IPS-15b (cell line): ENCODE data around the gene HBG1.
"Not testable (repeated sequence)": the region's sequence is repeated elsewhere in the genome, so short reads cannot be mapped to it uniquely, and the experiment has no call there.

Experiments
- H3K27me3 ChIP-seq: one replicate; pipeline ENCODE4 v1.6.1; 2013; ENCODE audit warnings: low read length; ENCODE audit not compliant: control insufficient read depth, insufficient read depth
- H3K36me3 ChIP-seq: one replicate; pipeline ENCODE4 v1.6.1; 2013; ENCODE audit warnings: low read length; ENCODE audit not compliant: control insufficient read depth, insufficient read depth
- H3K4me1 ChIP-seq: one replicate; pipeline ENCODE4 v1.6.1; 2013; ENCODE audit warnings: mild to moderate bottlenecking, low read length; ENCODE audit not compliant: control insufficient read depth, insufficient read depth
- H3K4me3 ChIP-seq: one replicate; pipeline ENCODE4 v1.5.1; 2013; ENCODE audit warnings: low read depth, low read length
- H3K9ac ChIP-seq: one replicate; pipeline ENCODE4 v1.6.1; 2013; ENCODE audit warnings: low read depth, mild to moderate bottlenecking, low read length
- H3K9me3 ChIP-seq: one replicate; pipeline ENCODE4 v1.6.1; 2013; ENCODE audit warnings: mild to moderate bottlenecking, low read length; ENCODE audit not compliant: control insufficient read depth, insufficient read depth

Gene HBG1

DNA sequence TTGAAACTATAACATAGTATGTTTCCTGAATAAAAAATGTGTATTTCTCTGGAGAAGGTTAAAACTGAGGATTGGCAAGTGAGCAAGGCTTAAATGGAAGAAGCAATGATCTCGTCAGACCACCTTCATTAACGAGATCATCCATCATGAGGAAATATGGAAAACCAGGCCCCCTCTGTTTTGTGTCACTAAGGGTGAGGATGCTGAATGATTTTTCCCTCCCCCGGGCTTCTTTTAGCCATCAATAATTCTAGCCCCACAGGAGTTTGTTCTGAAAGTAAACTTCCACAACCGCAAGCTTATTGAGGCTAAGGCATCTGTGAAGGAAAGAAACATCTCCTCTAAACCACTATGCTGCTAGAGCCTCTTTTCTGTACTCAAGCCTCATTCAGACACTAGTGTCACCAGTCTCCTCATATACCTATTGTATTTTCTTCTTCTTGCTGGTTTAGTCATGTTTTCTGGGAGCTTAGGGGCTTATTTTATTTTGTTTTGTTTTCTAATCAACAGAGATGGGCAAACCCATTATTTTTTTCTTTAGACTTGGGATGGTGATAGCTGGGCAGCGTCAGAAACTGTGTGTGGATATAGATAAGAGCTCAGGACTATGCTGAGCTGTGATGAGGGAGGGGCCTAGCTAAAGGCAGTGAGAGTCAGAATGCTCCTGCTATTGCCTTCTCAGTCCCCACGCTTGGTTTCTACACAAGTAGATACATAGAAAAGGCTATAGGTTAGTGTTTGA, 25.9 kb upstream of the HBG1 start:
- H3K27me3 ChIP-seq, result no peaks in the 10 kb centered on the region
- H3K4me3 ChIP-seq, result no peak overlapping the region
- H3K9me3 ChIP-seq, result no peaks in the 10 kb centered on the region
- H3K36me3 ChIP-seq, result no peaks in the 10 kb centered on the region
- H3K9ac ChIP-seq, result no peak overlapping the region
- H3K4me1 ChIP-seq, result peaks cover 5% of the 10 kb centered on the region

DNA sequence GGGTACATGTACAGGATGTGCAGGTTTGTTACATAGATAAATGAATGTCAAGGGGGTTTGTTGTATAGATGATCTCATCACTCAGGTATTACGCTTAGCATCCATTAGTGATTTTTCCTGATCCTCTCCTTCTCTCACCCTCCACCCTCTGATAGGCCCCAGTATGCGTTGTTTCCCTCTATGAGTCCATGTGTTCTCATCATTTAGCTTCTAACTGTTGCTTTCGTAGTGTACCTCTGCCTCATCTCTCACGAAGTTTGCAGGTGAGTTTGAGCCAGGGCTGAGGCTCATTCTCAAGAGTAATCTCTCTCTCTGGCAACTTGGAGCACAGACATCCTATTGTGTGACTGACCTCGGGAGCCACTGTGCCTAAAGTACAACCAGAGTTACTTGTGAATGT, 24.7 kb upstream of the HBG1 start:
- Histone ChIP-seq H3K36me3 (no peaks in the 10 kb centered on the region), H3K4me1 (peaks cover 5% of the 10 kb centered on the region), H3K27me3 (no peaks in the 10 kb centered on the region), H3K9me3 (no peaks in the 10 kb centered on the region), H3K9ac (no peak overlapping the region), H3K4me3 (no peak overlapping the region)

DNA sequence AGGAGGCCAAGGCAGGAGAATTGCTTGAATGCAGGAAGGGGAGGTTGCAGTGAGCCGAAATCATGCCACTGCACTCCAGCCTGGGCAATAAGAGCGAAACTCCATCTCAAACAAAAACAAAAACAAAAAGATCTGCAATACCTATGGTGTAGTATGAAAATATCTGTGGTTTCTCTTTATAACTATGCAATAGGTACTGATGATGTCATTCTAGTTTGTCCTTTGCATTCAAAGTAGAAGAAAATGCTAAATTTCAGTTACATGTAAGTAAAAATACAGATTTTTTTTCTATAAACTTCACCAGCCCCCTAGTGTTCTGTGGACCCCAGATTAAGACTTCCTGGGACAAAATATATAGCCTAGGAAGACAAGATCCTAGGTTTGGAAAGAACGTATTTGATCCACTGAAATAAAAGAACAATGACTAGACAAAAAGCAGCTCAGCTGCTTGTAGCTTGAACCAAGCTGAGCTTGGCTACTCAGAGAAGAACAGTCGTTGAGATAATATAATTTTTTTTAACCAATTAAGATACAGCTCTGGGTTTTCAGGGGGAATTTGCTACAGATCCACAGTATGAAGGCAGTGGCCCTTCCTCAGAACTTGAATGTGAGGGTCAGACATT, 22.8 kb upstream of the HBG1 start:
- H3K9me3 ChIP-seq, result no peaks in the 10 kb centered on the region
- H3K36me3 ChIP-seq, result no peaks in the 10 kb centered on the region
- no peak overlapping the region for H3K4me3 ChIP-seq
- no peak overlapping the region for H3K9ac ChIP-seq
- H3K27me3 ChIP-seq, result no peaks in the 10 kb centered on the region
- peaks cover 5% of the 10 kb centered on the region for H3K4me1 ChIP-seq

DNA sequence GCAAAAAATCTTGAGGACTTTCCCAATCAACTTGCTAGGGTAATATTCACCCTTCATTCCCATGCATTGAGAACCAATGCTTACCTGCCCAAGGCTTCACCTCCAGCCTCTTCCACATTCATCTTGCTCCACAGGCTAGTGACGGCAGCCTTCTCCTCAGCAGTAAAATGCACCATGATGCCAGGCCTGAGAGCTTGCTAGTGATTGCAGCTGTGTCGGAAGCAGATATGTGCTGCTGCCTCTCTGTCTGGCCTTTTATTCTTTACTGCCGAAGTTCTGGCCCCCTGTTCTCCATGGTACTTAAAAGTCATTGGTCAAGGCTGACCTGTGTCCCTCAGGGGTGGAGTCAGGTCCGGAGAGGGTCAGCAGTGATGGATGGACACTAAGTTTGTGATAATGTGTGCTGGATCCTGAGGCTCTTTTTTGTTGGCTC, 20.1 kb upstream of the HBG1 start, which contains the start of gene HBE1:
HBE1 (minus strand) TSS at position 231 of the 433 bp plus-strand sequence; CDS start at position 176, 55 bp downstream.
- Histone ChIP-seq H3K9me3 (no peaks in the 10 kb centered on the region), H3K27me3 (no peaks in the 10 kb centered on the region), H3K9ac (no peak within 1 kb of the TSS), H3K4me3 (no peak within 1 kb of the TSS), H3K36me3 (no peaks in the 10 kb centered on the region), H3K4me1 (peaks cover 5% of the 10 kb centered on the region)

DNA sequence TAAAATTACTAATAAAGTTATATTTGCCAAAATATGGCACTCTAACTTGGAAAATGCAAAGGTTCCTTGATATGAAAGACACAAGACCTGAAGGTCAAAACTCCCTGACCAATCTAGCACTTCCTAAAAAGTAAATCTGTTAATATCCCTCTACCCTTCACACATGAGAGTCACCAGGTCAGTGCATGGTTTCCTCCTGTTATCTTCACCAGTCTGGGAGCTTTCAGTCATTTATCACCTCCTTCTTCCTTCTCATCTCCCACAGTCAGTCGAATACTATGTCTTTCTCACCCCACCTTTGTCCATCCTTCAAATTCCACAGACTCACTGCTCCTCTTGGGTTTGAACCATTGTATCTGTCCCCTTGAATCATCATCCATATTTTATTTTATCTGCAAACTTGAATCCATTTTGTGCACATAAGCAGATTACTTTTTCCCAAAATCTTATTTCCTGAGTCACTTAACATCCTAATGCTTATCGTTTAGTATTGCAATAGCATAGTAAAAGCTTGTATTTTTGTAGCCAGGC, 17.4 kb upstream of the HBG1 start:
- Histone ChIP-seq H3K9ac (no peak overlapping the region), H3K4me1 (no peaks in the 10 kb centered on the region), H3K36me3 (no peaks in the 10 kb centered on the region), H3K27me3 (no peaks in the 10 kb centered on the region), H3K4me3 (no peak overlapping the region), H3K9me3 (no peaks in the 10 kb centered on the region)

DNA sequence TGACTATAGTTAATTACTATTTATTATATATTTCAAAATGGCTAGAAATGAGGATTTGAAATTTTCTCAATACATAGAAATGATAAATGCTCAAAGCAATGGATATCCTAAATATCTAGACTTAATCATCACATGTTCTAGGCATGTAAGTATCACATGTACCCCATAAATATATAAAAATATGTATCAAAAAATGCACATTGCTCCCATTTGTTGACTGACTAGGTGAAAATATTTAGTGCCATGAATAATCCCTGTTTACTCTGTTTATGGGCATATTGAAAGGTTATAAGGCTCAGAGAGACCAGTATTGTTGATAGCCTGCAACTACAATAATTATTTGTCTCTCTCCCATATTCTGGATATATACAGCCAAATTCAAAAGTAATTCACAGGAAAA, 17.0 kb upstream of the HBG1 start:
- H3K36me3 ChIP-seq, result no peaks in the 10 kb centered on the region
- no peaks in the 10 kb centered on the region for H3K9me3 ChIP-seq
- H3K27me3 ChIP-seq, result no peaks in the 10 kb centered on the region

DNA sequence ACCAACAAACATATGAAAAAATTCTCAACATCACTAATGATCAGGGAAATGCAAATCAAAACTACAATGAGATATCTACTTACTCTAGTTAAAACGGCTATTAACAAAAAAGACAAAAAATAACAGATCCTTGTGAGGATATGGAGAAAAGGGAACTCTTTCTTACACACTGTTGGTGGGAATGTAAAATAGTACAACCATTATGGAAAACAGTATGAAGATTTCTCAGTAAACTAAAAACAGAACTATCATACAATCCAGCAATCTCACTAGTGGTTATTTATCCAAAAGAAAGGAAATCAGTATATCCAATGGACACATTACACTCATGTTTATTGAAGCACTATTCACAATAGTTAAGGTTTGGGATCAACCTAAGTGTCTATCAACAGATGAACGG, 16.2 kb upstream of the HBG1 start:
- H3K27me3 ChIP-seq, result no peaks in the 10 kb centered on the region
- no peaks in the 10 kb centered on the region for H3K4me1 ChIP-seq
- H3K9ac ChIP-seq, result no peak overlapping the region
- no peaks in the 10 kb centered on the region for H3K9me3 ChIP-seq
- no peak overlapping the region for H3K4me3 ChIP-seq
- H3K36me3 ChIP-seq, result no peaks in the 10 kb centered on the region

More for the DNA sequence above, 17.0 kb upstream of the HBG1 start:
- no peak overlapping the region for H3K4me3 ChIP-seq
- H3K4me1 ChIP-seq, result no peaks in the 10 kb centered on the region
- no peak overlapping the region for H3K9ac ChIP-seq

DNA sequence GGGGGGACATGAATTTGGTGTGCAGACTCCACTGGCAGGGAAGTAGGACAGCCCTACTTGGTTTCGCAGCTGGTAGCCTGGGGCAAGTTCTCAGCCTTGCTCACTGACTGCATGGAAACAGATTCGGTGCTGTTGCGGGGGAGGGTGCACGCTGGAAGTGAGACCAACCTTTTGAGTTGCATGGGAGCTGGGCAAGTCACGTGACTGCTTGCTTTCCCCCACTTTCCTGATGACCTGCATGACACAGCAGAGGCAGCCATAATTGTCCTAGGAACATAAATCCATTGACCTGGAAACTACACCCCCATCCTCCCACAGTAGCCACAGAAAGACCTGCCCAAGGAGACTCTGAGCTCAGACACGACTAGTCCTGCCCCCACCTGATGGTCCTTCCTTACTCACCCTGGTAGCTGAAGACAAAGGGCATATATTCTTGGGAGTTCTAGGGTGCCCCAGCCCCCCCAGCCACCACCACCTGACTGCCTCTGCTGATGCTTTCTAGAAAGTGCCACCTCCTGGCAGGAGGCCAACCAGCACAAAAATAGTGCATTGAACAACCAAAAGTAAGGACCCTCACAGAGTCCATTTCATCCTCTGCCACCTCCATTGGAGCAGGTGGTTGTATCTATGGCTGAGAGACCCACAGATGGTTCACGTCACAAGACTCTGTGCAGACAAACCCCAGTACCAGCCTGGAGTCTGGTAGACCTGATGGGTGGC, 9.0 kb upstream of the HBG1 start:
- H3K9ac ChIP-seq, result no peak overlapping the region
- no peaks in the 10 kb centered on the region for H3K9me3 ChIP-seq
- H3K27me3 ChIP-seq, result no peaks in the 10 kb centered on the region
- no peak overlapping the region for H3K4me3 ChIP-seq
- peaks cover 14% of the 10 kb centered on the region for H3K4me1 ChIP-seq
- H3K36me3 ChIP-seq, result no peaks in the 10 kb centered on the region

DNA sequence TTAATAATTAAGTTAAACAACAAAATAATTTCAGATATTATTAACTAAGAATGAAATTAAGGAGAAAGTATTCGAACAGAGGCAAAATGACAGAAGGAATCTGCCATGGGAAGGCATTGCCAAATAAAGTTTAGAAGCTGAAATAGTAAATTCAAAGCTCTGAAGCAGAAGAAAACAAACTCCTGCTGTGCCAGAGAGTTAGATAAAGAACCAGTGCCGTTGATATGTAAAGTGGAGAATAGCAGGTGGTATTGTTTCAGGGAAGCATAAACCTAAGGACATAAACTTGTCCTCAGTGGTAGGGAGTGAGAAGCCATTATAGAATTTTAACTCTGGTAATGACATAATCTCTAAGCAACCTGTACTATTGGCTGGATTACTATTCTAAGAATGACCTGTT, 7.6 kb upstream of the HBG1 start:
- H3K36me3 ChIP-seq, result no peaks in the 10 kb centered on the region

DNA sequence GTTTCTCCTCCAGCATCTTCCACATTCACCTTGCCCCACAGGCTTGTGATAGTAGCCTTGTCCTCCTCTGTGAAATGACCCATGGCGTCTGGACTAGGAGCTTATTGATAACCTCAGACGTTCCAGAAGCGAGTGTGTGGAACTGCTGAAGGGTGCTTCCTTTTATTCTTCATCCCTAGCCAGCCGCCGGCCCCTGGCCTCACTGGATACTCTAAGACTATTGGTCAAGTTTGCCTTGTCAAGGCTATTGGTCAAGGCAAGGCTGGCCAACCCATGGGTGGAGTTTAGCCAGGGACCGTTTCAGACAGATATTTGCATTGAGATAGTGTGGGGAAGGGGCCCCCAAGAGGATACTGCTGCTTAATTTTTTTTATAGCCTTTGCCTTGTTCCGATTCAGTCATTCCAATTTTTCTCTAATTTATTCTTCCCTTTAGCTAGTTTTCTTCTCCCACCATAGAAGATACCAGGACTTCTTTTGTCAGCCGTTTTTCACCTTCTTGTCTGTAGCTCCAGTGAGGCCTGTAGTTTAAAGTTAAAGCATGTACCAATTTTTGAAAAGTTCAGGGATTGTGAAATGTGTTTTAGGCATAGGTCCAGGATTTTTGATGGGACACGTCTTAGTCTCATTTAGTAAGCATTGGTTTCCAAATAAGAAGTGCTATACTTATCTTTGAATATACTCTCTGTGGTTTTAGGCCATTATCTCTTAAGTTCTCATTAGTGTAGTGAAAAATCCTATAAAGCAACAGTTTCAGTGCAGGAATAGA, 5.2 kb upstream of the HBG1 start, which contains the start of gene HBG2:
HBG2 (minus strand) TSS at position 136 of the 768 bp plus-strand sequence; CDS start at position 83, 53 bp downstream.
- not testable (repeated sequence) for H3K9ac ChIP-seq, H3K36me3 ChIP-seq, H3K9me3 ChIP-seq, H3K4me3 ChIP-seq, H3K27me3 ChIP-seq
- H3K4me1 ChIP-seq, result peaks cover 14% of the 10 kb centered on the region

More for the DNA sequence above, 7.6 kb upstream of the HBG1 start:
- peaks cover 14% of the 10 kb centered on the region for H3K4me1 ChIP-seq
- H3K4me3 ChIP-seq, result no peak overlapping the region
- no peaks in the 10 kb centered on the region for H3K27me3 ChIP-seq
- H3K9ac ChIP-seq, result no peak overlapping the region
- no peaks in the 10 kb centered on the region for H3K9me3 ChIP-seq

DNA sequence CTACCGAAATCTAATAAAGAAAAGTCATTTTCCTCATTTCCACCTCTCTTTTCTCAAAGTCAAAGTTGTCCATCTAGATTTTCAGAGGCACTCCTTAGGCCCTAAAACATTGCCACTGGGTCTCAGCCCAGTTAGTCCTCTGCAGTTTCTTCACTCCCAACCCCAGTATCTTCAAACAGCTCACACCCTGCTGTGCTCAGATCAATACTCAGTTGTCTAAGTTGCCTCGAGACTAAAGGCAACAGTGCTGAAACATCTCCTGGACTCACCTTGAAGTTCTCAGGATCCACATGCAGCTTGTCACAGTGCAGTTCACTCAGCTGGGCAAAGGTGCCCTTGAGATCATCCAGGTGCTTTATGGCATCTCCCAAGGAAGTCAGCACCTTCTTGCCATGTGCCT, 4.4 kb upstream of the HBG1 start:
- not testable (repeated sequence) for H3K9me3 ChIP-seq, H3K27me3 ChIP-seq, H3K4me3 ChIP-seq, H3K9ac ChIP-seq, H3K36me3 ChIP-seq
- peaks cover 14% of the 10 kb centered on the region for H3K4me1 ChIP-seq
